Testis (tissue), 3 donors: ENCODE measurements around the gene FAM78A. TPM values are rescaled to one million over a fixed set of nuclear protein-coding genes. Genes with fewer than 3 reads are reported as not detected.

Source experiments
- DNase-seq: peaks from one replicate; pipeline ENCODE4 v3.0.0-alpha.2; 2019
- H3K27ac ChIP-seq, 2 donors: fragments of 200-600 bp; sonication (generic); one replicate each; pipeline ENCODE4 v1.5.1; 2019
- H3K27me3 ChIP-seq: fragments of 200-600 bp; sonication (generic); one replicate; pipeline ENCODE4 v1.5.1; 2019
- H3K36me3 ChIP-seq: fragments of 200-600 bp; sonication (generic); one replicate; pipeline ENCODE4 v1.5.1; 2017; ENCODE audit warnings: low read depth; ENCODE audit errors: missing control alignments
- H3K4me1 ChIP-seq: fragments of 200-600 bp; sonication (generic); one replicate; pipeline ENCODE4 v1.5.1; 2019
- H3K4me3 ChIP-seq, 2 donors: fragments of 200-600 bp; sonication (generic); one replicate each; pipeline ENCODE4 v1.5.1; 2017 to 2019
- H3K9me3 ChIP-seq: fragments of 200-600 bp; sonication (generic); one replicate; pipeline ENCODE4 v1.5.1; 2017
- CTCF ChIP-seq, 3 experiments: fragments of 450-650 bp in 2 of 3; fragments of 200-600 bp in 1 of 3; sonication (generic) in 1 of 3; IDR thresholded peaks; one replicate each; pipeline ENCODE4 v1.5.1; 2016 to 2019; ENCODE audit warnings: antibody characterized with exemption in 3 of 3, mild to moderate bottlenecking in 2 of 3, moderate library complexity in 1 of 3
- POLR2A ChIP-seq: fragments of 450-650 bp; IDR thresholded peaks from one replicate; pipeline ENCODE4 v1.6.1; 2017; ENCODE audit warnings: antibody characterized with exemption, mild to moderate bottlenecking, moderate library complexity
- WGBS, 2 donors: methylation state at CpG; one replicate each; pipeline ENCODE4 v1.1.5; 2018; 5-methylcytosine and 5-hydroxymethylcytosine counted together
- intact Hi-C: fragments of 100-400 bp; cut with DNase I; formaldehyde crosslinking; loops from one replicate; pipeline ENCODE4 v1.15.1; 2023; ENCODE audit warnings: low total_unique reads
- polyA plus RNA-seq: library from polyadenylated mRNA; stranded (reverse); fragments of 350-450 nt; fragmentation: Illumina TruSeq; extraction: RNeasy Lipid Tissue Mini Kit (QIAGEN cat#74804); gene quantifications from one replicate; pipeline ENCODE4 v1.2.3, GENCODE V29; 2014; ENCODE audit warnings: low read depth, low replicate concordance; ENCODE audit not compliant: insufficient read depth
- total RNA-seq, 2 donors: library from RNA; depleted of rRNA; stranded (reverse); fragments of >200 nt; gene quantifications; one replicate each; pipeline ENCODE4 v1.2.3, GENCODE V29; 2016

Gene FAM78A
- total and polyA plus RNA-seq, 3 donors from 2014 or later: 29.7 to 48.0 (median 30.8) TPM

- peak; percentile 93 for DNase-seq
- Histone ChIP-seq H3K36me3 (no peaks in the 10 kb centered on the region), H3K27ac (peak overlapping the region in 1 of 2 donors; percentile 92), H3K9me3 (no peaks in the 10 kb centered on the region), H3K27me3 (no peaks in the 10 kb centered on the region), H3K4me1 (peaks cover 16% of the 10 kb centered on the region), H3K4me3 (peak overlapping the region; percentile 62 to 72)
- no peak for TF ChIP-seq POLR2A
- no peak for TF ChIP-seq CTCF (IDR thresholded peaks at IDR 0.05)
- 0 to 7% methylated on average over 1 to 59 of the region's 59 CpGs for WGBS, 2 donors
- intact Hi-C loops: no loop called here
Observed at GRCh38 chr9:131277910-131278701, 1.8 kb upstream of the FAM78A start.

DNA sequence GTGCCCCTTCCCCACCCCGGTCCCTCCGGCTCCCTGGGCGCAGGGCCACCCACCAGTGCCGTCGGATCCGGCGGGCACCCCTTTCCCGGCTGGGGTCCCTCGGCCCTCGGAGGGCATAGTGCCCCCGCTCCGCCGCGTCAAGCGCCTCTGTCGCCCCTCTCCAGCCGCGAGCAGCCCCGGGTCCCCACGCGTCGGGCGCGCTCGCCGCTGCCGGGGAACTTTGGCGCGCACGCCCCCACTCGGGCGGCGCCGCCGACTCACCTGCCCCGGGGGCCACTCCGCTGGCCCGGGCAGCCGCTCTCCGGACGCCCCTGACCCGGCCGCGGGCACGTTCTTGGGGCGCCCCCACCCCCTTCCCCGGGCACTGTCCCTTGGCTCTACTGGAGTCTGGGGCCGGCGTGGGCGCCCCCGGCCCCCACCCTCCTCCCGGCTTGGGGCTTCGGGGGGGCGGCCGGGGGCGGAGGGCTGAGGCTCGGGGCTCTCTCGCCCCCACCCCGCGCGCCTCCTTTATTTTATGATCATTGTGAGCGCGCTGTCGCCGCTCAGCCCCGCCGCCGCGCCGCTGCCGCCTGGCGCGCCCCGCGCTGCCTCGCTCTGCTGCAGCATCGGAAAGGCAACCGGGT is 1.1 kb upstream of the FAM78A start:
- TF ChIP-seq CTCF (IDR thresholded peaks at IDR 0.05) (no peak), POLR2A (no peak)
- H3K27ac ChIP-seq: peak overlapping the region in 1 of 2 donors; percentile 92
- DNase-seq: no peak
- 1% methylated on average over 47 of the region's 78 CpGs; no CpG with 5 or more reads in 1 of the 2 donors for WGBS, 2 donors
- no peaks in the 10 kb centered on the region for H3K36me3 ChIP-seq
- no peaks in the 10 kb centered on the region for H3K27me3 ChIP-seq
- peaks cover 13% of the 10 kb centered on the region for H3K4me1 ChIP-seq
- peak overlapping the region; percentile 62 to 72 for H3K4me3 ChIP-seq
- intact Hi-C loops: no loop called here
- no peaks in the 10 kb centered on the region for H3K9me3 ChIP-seq

- TF ChIP-seq POLR2A: no peak
- peak overlapping the region; percentile 62 to 72 for H3K4me3 ChIP-seq
- no peaks in the 10 kb centered on the region for H3K36me3 ChIP-seq
- H3K4me1 ChIP-seq: peaks cover 15% of the 10 kb centered on the region
- no peaks in the 10 kb centered on the region for H3K27me3 ChIP-seq
- DNase-seq: peak; percentile 30
- peak overlapping the region in 1 of 2 donors; percentile 92 for H3K27ac ChIP-seq
- no peaks in the 10 kb centered on the region for H3K9me3 ChIP-seq
- WGBS, 2 donors: 0% methylated on average over 21 of the region's 60 CpGs; no CpG with 5 or more reads in 1 of the 2 donors
- intact Hi-C loops: no loop called here
Observed at GRCh38 chr9:131276891-131277286, 579 bp upstream of the FAM78A start.

GRCh38 chr9:131275332-131276093 is 797 bp downstream of the FAM78A start:
- peak; percentile 81 for DNase-seq
- no peaks in the 10 kb centered on the region for H3K36me3 ChIP-seq
- intact Hi-C loops: no loop called here
- no peaks in the 10 kb centered on the region for H3K27me3 ChIP-seq
- no peak for TF ChIP-seq CTCF (IDR thresholded peaks at IDR 0.05)
- no peak for TF ChIP-seq POLR2A
- peak overlapping the region; percentile 62 to 72 for H3K4me3 ChIP-seq
- no peaks in the 10 kb centered on the region for H3K9me3 ChIP-seq
- H3K27ac ChIP-seq: peak overlapping the region; percentile 85 to 92
- 38 to 47% methylated on average over 22 to 29 of the region's 29 CpGs for WGBS, 2 donors
- peaks cover 27% of the 10 kb centered on the region for H3K4me1 ChIP-seq
